ENCODE measurements around the gene RENBP.

RENBP gene

GRCh38 chrX:153887385-153887784 lies 57.1 kb downstream of the RENBP start:
- no peak for DNase-seq (ENCODE audit: low spot score)

- peak; percentile 44 for DNase-seq (ENCODE audit: low spot score)
Measured at GRCh38 chrX:153886915-153887314, 57.5 kb downstream of the RENBP start.

- no peak for DNase-seq (ENCODE audit: low spot score)
Measured at GRCh38 chrX:153885968-153886903, 58.2 kb downstream of the RENBP start, which contains the start of gene L1CAM. L1CAM (minus strand) TSS chrX:153886173; CDS start chrX:153875836, 10,337 bp downstream.
